Hematopoietic multipotent progenitor cell treated with erythropoietin and hydrocortisone succinate and interleukin-3 and kit ligand, for 4 days (in vitro differentiated cells): Measurements from ENCODE around the gene TLCD1.
A peak's percentile ranks its signal among the peaks of the same experiment; 100 is the strongest.

Experiments
- DNase-seq: peaks from one replicate; pipeline ENCODE4 v3.0.0-alpha.2; 2015

TLCD1 gene

GRCh38 chr17:28712032-28712704 is 13.9 kb downstream of the TLCD1 start:
- DNase-seq = peak; percentile 93

- peak; percentile 79 for DNase-seq
Measured at GRCh38 chr17:28711723-28712031, 14.4 kb downstream of the TLCD1 start, which contains the start of gene PROCA1. TSS of gene PROCA1 (minus strand) at chr17:28711888. CDS start at chr17:28711660, 228 bp downstream.

GRCh38 chr17:28710861-28711722 is 14.9 kb downstream of the TLCD1 start:
- DNase-seq = peak; percentile 95

- DNase-seq = no peak
Measured at GRCh38 chr17:28707339-28707720, 18.7 kb downstream of the TLCD1 start.

- DNase-seq = no peak
Measured at GRCh38 chr17:28706471-28707338, 19.3 kb downstream of the TLCD1 start.

GRCh38 chr17:28705728-28706334 is 20.2 kb downstream of the TLCD1 start:
- no peak for DNase-seq

- DNase-seq = no peak
Measured at GRCh38 chr17:28705074-28705659, 20.9 kb downstream of the TLCD1 start.

- no peak for DNase-seq
Measured at GRCh38 chr17:28704219-28704858, 21.7 kb downstream of the TLCD1 start.

- no peak for DNase-seq
Measured at GRCh38 chr17:28703552-28704218, 22.3 kb downstream of the TLCD1 start.

- no peak for DNase-seq
Measured at GRCh38 chr17:28702752-28703150, 23.3 kb downstream of the TLCD1 start.

- no peak for DNase-seq
Measured at GRCh38 chr17:28702026-28702751, 23.8 kb downstream of the TLCD1 start.

- no peak for DNase-seq
Measured at GRCh38 chr17:28700830-28701492, 25.1 kb downstream of the TLCD1 start.

GRCh38 chr17:28700278-28700677 is 25.8 kb downstream of the TLCD1 start:
- DNase-seq = no peak

GRCh38 chr17:28698253-28698941 is 27.6 kb downstream of the TLCD1 start:
- DNase-seq = peak; percentile 34

GRCh38 chr17:28693869-28694268 is 32.2 kb downstream of the TLCD1 start:
- no peak for DNase-seq

GRCh38 chr17:28689011-28689410 is 37.0 kb downstream of the TLCD1 start:
- no peak for DNase-seq

- DNase-seq = no peak
Measured at GRCh38 chr17:28688481-28688880, 37.6 kb downstream of the TLCD1 start.

- DNase-seq = no peak
Measured at GRCh38 chr17:28686296-28686695, 39.7 kb downstream of the TLCD1 start.

GRCh38 chr17:28685366-28685765 is 40.7 kb downstream of the TLCD1 start:
- no peak for DNase-seq

GRCh38 chr17:28684963-28685362 is 41.1 kb downstream of the TLCD1 start:
- no peak for DNase-seq
